CD4-positive, alpha-beta T cell treated with Interleukin-17A for 1 hour (primary cell): ENCODE measurements around the gene ANKRD33.
A peak's percentile ranks its signal among the peaks of the same experiment; 100 is the strongest.

Source experiments
- DNase-seq: peaks from one replicate; pipeline ENCODE4 v3.0.0-alpha.2; 2020

ANKRD33 gene

GRCh38 chr12:51887476-51888315 is at the start of gene ANKRD33:
ANKRD33 (plus strand) TSS chr12:51888103; CDS start chr12:51888187, 84 bp downstream.
- no peak for DNase-seq

- DNase-seq: no peak
Observed at GRCh38 chr12:51838762-51839161, 49.1 kb upstream of the ANKRD33 start.

- no peak for DNase-seq
Observed at GRCh38 chr12:51839310-51839947, 48.5 kb upstream of the ANKRD33 start.

GRCh38 chr12:51840966-51841365 is 46.9 kb upstream of the ANKRD33 start:
- DNase-seq: no peak

GRCh38 chr12:51841727-51842126 is 46.2 kb upstream of the ANKRD33 start:
- DNase-seq: no peak

GRCh38 chr12:51844854-51845253 is 43.0 kb upstream of the ANKRD33 start:
- no peak for DNase-seq

GRCh38 chr12:51845482-51845881 is 42.4 kb upstream of the ANKRD33 start:
- no peak for DNase-seq

GRCh38 chr12:51846271-51846691 is 41.6 kb upstream of the ANKRD33 start:
- DNase-seq: no peak

- peak; percentile 45 for DNase-seq
Observed at GRCh38 chr12:51846911-51847642, 40.8 kb upstream of the ANKRD33 start.

GRCh38 chr12:51847643-51848325 is 40.1 kb upstream of the ANKRD33 start:
- peak; percentile 5 for DNase-seq

GRCh38 chr12:51848326-51848727 is 39.6 kb upstream of the ANKRD33 start, which contains the start of gene FIGNL2:
FIGNL2 (minus strand) TSS chr12:51848718; CDS start chr12:51822413, 26,305 bp downstream.
- DNase-seq: no peak

- DNase-seq: no peak
Observed at GRCh38 chr12:51848841-51849735, 38.8 kb upstream of the ANKRD33 start.

GRCh38 chr12:51850081-51850964 is 37.6 kb upstream of the ANKRD33 start:
- no peak for DNase-seq

GRCh38 chr12:51850965-51851299 is 37.0 kb upstream of the ANKRD33 start:
- DNase-seq: no peak

- no peak for DNase-seq
Observed at GRCh38 chr12:51851413-51852124, 36.3 kb upstream of the ANKRD33 start.

GRCh38 chr12:51852404-51853137 is 35.3 kb upstream of the ANKRD33 start:
- no peak for DNase-seq

GRCh38 chr12:51855586-51856428 is 32.1 kb upstream of the ANKRD33 start:
- DNase-seq: no peak

- DNase-seq: no peak
Observed at GRCh38 chr12:51860986-51861385, 26.9 kb upstream of the ANKRD33 start.
